OCI-LY7 (cell line): ENCODE data around the gene C17orf113.

ENCODE experiments used
- CTCF ChIP-seq: fragments of 200-600 bp; sonication (generic); conservative IDR thresholded peaks from 2 replicates; pipeline ENCODE4 v1.5.1; 2014; ENCODE audit warnings: mild to moderate bottlenecking, antibody characterized with exemption, low read length, moderate library complexity, mixed read lengths
- EZH2phosphoT487 ChIP-seq: fragments of 200-600 bp; sonication (generic); IDR thresholded peaks from 2 replicates; pipeline ENCODE4 v1.6.1; 2018; ENCODE audit warnings: low read depth, borderline replicate concordance, mild to moderate bottlenecking, mixed run types, antibody characterized with exemption, low read length, moderate library complexity, mixed read lengths

- TF ChIP-seq CTCF (no peak), EZH2phosphoT487 (no peak)
Observed at GRCh38 chr17:42090964-42091790, 40.8 kb upstream of the C17orf113 start.
